Activated T-cell treated with anti-CD3 and anti-CD28 coated beads, Interleukin-2, amount 50 U/mL, for 72 hours (primary cell): Measurements from ENCODE around the gene MYLK4. TPM values are rescaled to one million over a fixed set of nuclear protein-coding genes. Genes with fewer than 3 reads are reported as not detected.

Experiments used
- ATAC-seq, 2 donors: fragments of 150-1000 bp; cut with Tn5 transposase; replicated peaks in 1 of 2; 2 replicates each; pipeline ENCODE4 v1.10.0; 2021; ENCODE audit warnings: moderate library complexity in 2 of 2, mild to moderate bottlenecking in 1 of 2
- DNase-seq, 2 donors: peaks; one replicate each; pipeline ENCODE4 v3.0.0; 2021 to 2022; ENCODE audit warnings: mixed read lengths in 1 of 2
- H3K27ac Mint-ChIP-seq: one replicate; pipeline ENCODE4 v1.8.0; 2022; ENCODE audit warnings: mild to moderate bottlenecking, moderate library complexity, mixed read lengths
- H3K27me3 Mint-ChIP-seq: one replicate; pipeline ENCODE4 v1.8.0; 2022; ENCODE audit warnings: low read depth, mixed read lengths
- H3K36me3 Mint-ChIP-seq, 2 donors: one replicate each; pipeline ENCODE4 v1.8.0; 2022; ENCODE audit warnings: mixed read lengths in 2 of 2, mild to moderate bottlenecking in 1 of 2; ENCODE audit not compliant: insufficient read depth in 2 of 2
- H3K4me1 Mint-ChIP-seq: one replicate; pipeline ENCODE4 v1.8.0; 2022; ENCODE audit warnings: low read depth, mixed read lengths
- H3K4me3 Mint-ChIP-seq, 2 donors: one replicate each; pipeline ENCODE4 v1.8.0; 2022; ENCODE audit warnings: mild to moderate bottlenecking in 2 of 2, mixed read lengths in 2 of 2, moderate library complexity in 2 of 2
- H3K9me3 Mint-ChIP-seq, 2 donors: one replicate each; pipeline ENCODE4 v1.8.0; 2022; ENCODE audit warnings: mixed read lengths in 2 of 2
- total RNA-seq, 2 donors: library from RNA; stranded (reverse); gene quantifications; one replicate each; pipeline ENCODE4 v1.2.3, GENCODE V29; 2022

Gene MYLK4
- total RNA-seq, 2 donors from 2014 or later = 0.37 to 0.72 TPM

GRCh38 chr6:2665146-2666070 lies 85.3 kb downstream of the MYLK4 start:
- H3K36me3 Mint-ChIP-seq = no peaks in the 10 kb centered on the region
- no peak overlapping the region for H3K4me3 Mint-ChIP-seq
- peaks cover 10% of the 10 kb centered on the region for H3K4me1 Mint-ChIP-seq
- H3K9me3 Mint-ChIP-seq = peaks cover 0 to 3% of the 10 kb centered on the region in 2 donors
- ATAC-seq (no peak), DNase-seq (no peak)
- peaks cover 7% of the 10 kb centered on the region for H3K27me3 Mint-ChIP-seq
- H3K27ac Mint-ChIP-seq = no peak overlapping the region

GRCh38 chr6:2663123-2663522 lies 87.6 kb downstream of the MYLK4 start:
- peaks cover 10% of the 10 kb centered on the region for H3K4me1 Mint-ChIP-seq
- DNase-seq = peak; percentile 15 to 21

GRCh38 chr6:2661651-2662050 lies 89.1 kb downstream of the MYLK4 start:
- no peak overlapping the region for H3K4me3 Mint-ChIP-seq
- no peak for ATAC-seq

More at GRCh38 chr6:2663123-2663522, 87.6 kb downstream of the MYLK4 start:
- Mint-ChIP-seq H3K9me3 (peaks cover 0 to 3% of the 10 kb centered on the region in 2 donors), H3K27ac (no peak overlapping the region), H3K4me3 (no peak overlapping the region), H3K27me3 (peaks cover 14% of the 10 kb centered on the region), H3K36me3 (no peaks in the 10 kb centered on the region)
- peak; percentile 49 to 56 for ATAC-seq

GRCh38 chr6:2659882-2660281 lies 90.8 kb downstream of the MYLK4 start:
- H3K4me3 Mint-ChIP-seq = no peak overlapping the region
- H3K27ac Mint-ChIP-seq = no peak overlapping the region
- H3K36me3 Mint-ChIP-seq = no peaks in the 10 kb centered on the region
- H3K27me3 Mint-ChIP-seq = peaks cover 14% of the 10 kb centered on the region
- peaks cover 10% of the 10 kb centered on the region for H3K4me1 Mint-ChIP-seq
- ATAC-seq (no peak), DNase-seq (no peak)
- H3K9me3 Mint-ChIP-seq = peaks cover 0 to 3% of the 10 kb centered on the region in 2 donors

More at GRCh38 chr6:2661651-2662050, 89.1 kb downstream of the MYLK4 start:
- Mint-ChIP-seq H3K27ac (peak overlapping the region; percentile 10), H3K4me1 (peaks cover 10% of the 10 kb centered on the region), H3K9me3 (peaks cover 0 to 3% of the 10 kb centered on the region in 2 donors), H3K27me3 (peaks cover 14% of the 10 kb centered on the region), H3K36me3 (no peaks in the 10 kb centered on the region)
- DNase-seq = no peak

- Mint-ChIP-seq H3K4me3 (no peak overlapping the region), H3K27ac (no peak overlapping the region), H3K4me1 (peaks cover 10% of the 10 kb centered on the region), H3K27me3 (peaks cover 14% of the 10 kb centered on the region), H3K36me3 (no peaks in the 10 kb centered on the region), H3K9me3 (peaks cover 0 to 3% of the 10 kb centered on the region in 2 donors)
- no peak for DNase-seq
- no peak for ATAC-seq
These were observed 91.3 kb downstream of the MYLK4 start for GRCh38 chr6:2659381-2659780.

- H3K36me3 Mint-ChIP-seq = no peaks in the 10 kb centered on the region
- H3K4me3 Mint-ChIP-seq = no peak overlapping the region
- peak in 1 of 2 donors; percentile 4 for DNase-seq
- peaks cover 9% of the 10 kb centered on the region for H3K27me3 Mint-ChIP-seq
- no peak overlapping the region for H3K27ac Mint-ChIP-seq
- H3K4me1 Mint-ChIP-seq = peaks cover 10% of the 10 kb centered on the region
- H3K9me3 Mint-ChIP-seq = peaks cover under 1 to 3% of the 10 kb centered on the region in 2 donors
- peak; percentile 27 to 66 for ATAC-seq
These were observed 91.9 kb downstream of the MYLK4 start for GRCh38 chr6:2658788-2659187.

- peaks cover 28% of the 10 kb centered on the region for H3K27me3 Mint-ChIP-seq
These were observed 94.2 kb downstream of the MYLK4 start for GRCh38 chr6:2656460-2657079.

GRCh38 chr6:2655844-2656433 lies 94.8 kb downstream of the MYLK4 start:
- Mint-ChIP-seq H3K4me1 (no peaks in the 10 kb centered on the region), H3K27ac (no peak overlapping the region), H3K9me3 (peaks cover 6 to 7% of the 10 kb centered on the region in 2 donors), H3K36me3 (peaks cover 2 to 7% of the 10 kb centered on the region in 2 donors), H3K27me3 (peaks cover 28% of the 10 kb centered on the region), H3K4me3 (no peak overlapping the region)
- no peak for ATAC-seq
- no peak for DNase-seq

More at GRCh38 chr6:2656460-2657079, 94.2 kb downstream of the MYLK4 start:
- Mint-ChIP-seq H3K27ac (no peak overlapping the region), H3K36me3 (peaks cover 2 to 7% of the 10 kb centered on the region in 2 donors), H3K9me3 (peaks cover 6 to 7% of the 10 kb centered on the region in 2 donors), H3K4me3 (no peak overlapping the region), H3K4me1 (no peaks in the 10 kb centered on the region)
- DNase-seq (no peak), ATAC-seq (no peak)

GRCh38 chr6:2653369-2654032 lies 97.2 kb downstream of the MYLK4 start:
- peaks cover 6 to 7% of the 10 kb centered on the region in 2 donors for H3K9me3 Mint-ChIP-seq
- DNase-seq (no peak), ATAC-seq (no peak)
- no peaks in the 10 kb centered on the region for H3K4me1 Mint-ChIP-seq
- H3K27ac Mint-ChIP-seq = no peak overlapping the region
- H3K4me3 Mint-ChIP-seq = no peak overlapping the region
- peaks cover 29% of the 10 kb centered on the region for H3K27me3 Mint-ChIP-seq
- H3K36me3 Mint-ChIP-seq = peaks cover 2 to 7% of the 10 kb centered on the region in 2 donors

GRCh38 chr6:2652611-2653010 lies 98.1 kb downstream of the MYLK4 start:
- peaks cover 6 to 7% of the 10 kb centered on the region in 2 donors for H3K9me3 Mint-ChIP-seq
- H3K27me3 Mint-ChIP-seq = peaks cover 37% of the 10 kb centered on the region
- H3K27ac Mint-ChIP-seq = no peak overlapping the region
- peaks cover 2 to 7% of the 10 kb centered on the region in 2 donors for H3K36me3 Mint-ChIP-seq
- H3K4me3 Mint-ChIP-seq = no peak overlapping the region
- H3K4me1 Mint-ChIP-seq = no peaks in the 10 kb centered on the region
- no peak for DNase-seq
- ATAC-seq = no peak

GRCh38 chr6:2651961-2652360 lies 98.8 kb downstream of the MYLK4 start:
- ATAC-seq (no peak), DNase-seq (no peak)
- H3K36me3 Mint-ChIP-seq = peaks cover 2 to 7% of the 10 kb centered on the region in 2 donors
- no peak overlapping the region for H3K27ac Mint-ChIP-seq
- no peaks in the 10 kb centered on the region for H3K4me1 Mint-ChIP-seq
- peaks cover 44% of the 10 kb centered on the region for H3K27me3 Mint-ChIP-seq
- peaks cover 6 to 7% of the 10 kb centered on the region in 2 donors for H3K9me3 Mint-ChIP-seq
- no peak overlapping the region for H3K4me3 Mint-ChIP-seq

GRCh38 chr6:2651536-2651935 lies 99.2 kb downstream of the MYLK4 start:
- peaks cover 2 to 7% of the 10 kb centered on the region in 2 donors for H3K36me3 Mint-ChIP-seq
- peaks cover 6 to 7% of the 10 kb centered on the region in 2 donors for H3K9me3 Mint-ChIP-seq
- H3K4me3 Mint-ChIP-seq = no peak overlapping the region
- H3K27ac Mint-ChIP-seq = no peak overlapping the region
- no peaks in the 10 kb centered on the region for H3K4me1 Mint-ChIP-seq
- no peak for ATAC-seq
- H3K27me3 Mint-ChIP-seq = peaks cover 48% of the 10 kb centered on the region
- no peak for DNase-seq
